Muscle of leg (tissue), 11 donors: ENCODE measurements around the gene SLBP. TPM values are rescaled to one million over a fixed set of nuclear protein-coding genes. Genes with fewer than 3 reads are reported as not detected.

Experiments
- DNase-seq: peaks from one replicate; pipeline ENCODE4 v3.0.0; 2013
- H3K27ac ChIP-seq: one replicate; pipeline ENCODE4 v1.5.1; 2013; ENCODE audit warnings: mild to moderate bottlenecking, low read length, control low read depth
- H3K27me3 ChIP-seq: one replicate; pipeline ENCODE4 v1.6.1; 2013; ENCODE audit warnings: low read length; ENCODE audit not compliant: control insufficient read depth, insufficient read depth
- H3K36me3 ChIP-seq: one replicate; pipeline ENCODE4 v1.6.1; 2013; ENCODE audit warnings: low read length; ENCODE audit not compliant: control insufficient read depth, insufficient read depth
- H3K4me1 ChIP-seq: one replicate; pipeline ENCODE4 v1.6.1; 2013; ENCODE audit warnings: low read length; ENCODE audit not compliant: control insufficient read depth, insufficient read depth
- H3K4me3 ChIP-seq: one replicate; pipeline ENCODE4 v1.5.1; 2013; ENCODE audit warnings: low read length, control low read depth
- H3K9me3 ChIP-seq: replicated peaks from 2 replicates; pipeline ENCODE4 v1.6.1; 2013; ENCODE audit warnings: low read depth, low read length; ENCODE audit not compliant: control insufficient read depth
- WGBS: methylation state at CpG from one replicate; pipeline ENCODE4 v1.1.5; 2013; ENCODE audit warnings: missing lambda C conversion rate; ENCODE audit not compliant: insufficient coverage; 5-methylcytosine and 5-hydroxymethylcytosine counted together
- polyA plus RNA-seq, 8 donors: library from polyadenylated mRNA; unstranded; fragments of 120-200 nt; gene quantifications; one replicate each; pipeline versions ENCODE4 v1.2.1 to v1.2.3, GENCODE V29; 2013; ENCODE audit warnings: inconsistent platforms in 1 of 8, low replicate concordance in 1 of 8; ENCODE audit not compliant: insufficient read length in 8 of 8, insufficient read depth in 1 of 8
- total RNA-seq: library from RNA; stranded (reverse); fragments of 120-200 nt; gene quantifications from one replicate; pipeline ENCODE4 v1.2.4, GENCODE V29; 2013

Gene SLBP
- total and polyA plus RNA-seq, 9 donors, result 36.9 to 48.8 (median 42.6) TPM

- Histone ChIP-seq H3K27ac (no peak overlapping the region), H3K27me3 (no peaks in the 10 kb centered on the region), H3K4me1 (peaks cover 19% of the 10 kb centered on the region), H3K9me3 (no peaks in the 10 kb centered on the region), H3K36me3 (peaks cover 71% of the 10 kb centered on the region), H3K4me3 (no peak overlapping the region)
- 96% methylated on average over 16 of the region's 16 CpGs for WGBS
- DNase-seq, result no peak
Observed at GRCh38 chr4:1730532-1731135, 18.5 kb upstream of the SLBP start.

- Histone ChIP-seq H3K27me3 (no peaks in the 10 kb centered on the region), H3K27ac (no peak overlapping the region), H3K4me1 (peaks cover 19% of the 10 kb centered on the region), H3K36me3 (peaks cover 65% of the 10 kb centered on the region), H3K4me3 (no peak overlapping the region), H3K9me3 (no peaks in the 10 kb centered on the region)
- DNase-seq, result no peak
- WGBS, result 94% methylated on average over 31 of the region's 31 CpGs
Observed at GRCh38 chr4:1728061-1728980, 16.2 kb upstream of the SLBP start.

- H3K4me1 ChIP-seq, result peaks cover 27% of the 10 kb centered on the region
- no peak overlapping the region for H3K4me3 ChIP-seq
- peak overlapping the region; percentile 47 for H3K27ac ChIP-seq
- no peaks in the 10 kb centered on the region for H3K9me3 ChIP-seq
- DNase-seq, result no peak
- WGBS, result 79% methylated on average over 15 of the region's 18 CpGs
- H3K36me3 ChIP-seq, result peaks cover 64% of the 10 kb centered on the region
- no peaks in the 10 kb centered on the region for H3K27me3 ChIP-seq
Observed at GRCh38 chr4:1727117-1728031, 15.3 kb upstream of the SLBP start.

- Histone ChIP-seq H3K27me3 (no peaks in the 10 kb centered on the region), H3K4me3 (no peak overlapping the region), H3K4me1 (peaks cover 35% of the 10 kb centered on the region), H3K9me3 (no peaks in the 10 kb centered on the region), H3K36me3 (peaks cover 62% of the 10 kb centered on the region), H3K27ac (peak overlapping the region; percentile 35)
- WGBS, result 60% methylated on average over 15 of the region's 17 CpGs
- peak; percentile 89 for DNase-seq
Observed at GRCh38 chr4:1726146-1726934, 14.2 kb upstream of the SLBP start.

- no peak overlapping the region for H3K4me3 ChIP-seq
- no peaks in the 10 kb centered on the region for H3K9me3 ChIP-seq
- no peak overlapping the region for H3K27ac ChIP-seq
- DNase-seq, result no peak
- H3K4me1 ChIP-seq, result peaks cover 35% of the 10 kb centered on the region
- H3K27me3 ChIP-seq, result no peaks in the 10 kb centered on the region
- WGBS, result 90% methylated on average over 8 of the region's 10 CpGs
- H3K36me3 ChIP-seq, result peaks cover 55% of the 10 kb centered on the region
Observed at GRCh38 chr4:1725521-1725920, 13.4 kb upstream of the SLBP start.

GRCh38 chr4:1723131-1723801 lies 11.1 kb upstream of the SLBP start:
- Histone ChIP-seq H3K27ac (peak overlapping the region; percentile 62), H3K36me3 (peaks cover 43% of the 10 kb centered on the region), H3K4me3 (no peak overlapping the region), H3K4me1 (peaks cover 44% of the 10 kb centered on the region), H3K27me3 (no peaks in the 10 kb centered on the region), H3K9me3 (no peaks in the 10 kb centered on the region)
- WGBS, result 90% methylated on average over 9 of the region's 12 CpGs
- DNase-seq, result no peak

- H3K4me3 ChIP-seq, result peak overlapping the region; percentile 54
- peak overlapping the region; percentile 51 for H3K27ac ChIP-seq
- no peak for DNase-seq
- WGBS, result 60% methylated on average over 9 of the region's 18 CpGs
- H3K27me3 ChIP-seq, result no peaks in the 10 kb centered on the region
- H3K36me3 ChIP-seq, result peaks cover 43% of the 10 kb centered on the region
- no peaks in the 10 kb centered on the region for H3K9me3 ChIP-seq
- H3K4me1 ChIP-seq, result peaks cover 40% of the 10 kb centered on the region
Observed at GRCh38 chr4:1722551-1723118, 10.5 kb upstream of the SLBP start.

GRCh38 chr4:1721666-1722550 lies 9.8 kb upstream of the SLBP start:
- H3K36me3 ChIP-seq, result peaks cover 38% of the 10 kb centered on the region
- no peak overlapping the region for H3K27ac ChIP-seq
- H3K4me3 ChIP-seq, result peak overlapping the region; percentile 54
- no peaks in the 10 kb centered on the region for H3K9me3 ChIP-seq
- peaks cover 37% of the 10 kb centered on the region for H3K4me1 ChIP-seq
- no peaks in the 10 kb centered on the region for H3K27me3 ChIP-seq
- no peak for DNase-seq
- WGBS, result 3% methylated on average over 60 of the region's 61 CpGs
